ENCODE data around the gene IFT172.
A peak's percentile ranks its signal among the peaks of the same experiment; 100 is the strongest.

IFT172 gene

DNA sequence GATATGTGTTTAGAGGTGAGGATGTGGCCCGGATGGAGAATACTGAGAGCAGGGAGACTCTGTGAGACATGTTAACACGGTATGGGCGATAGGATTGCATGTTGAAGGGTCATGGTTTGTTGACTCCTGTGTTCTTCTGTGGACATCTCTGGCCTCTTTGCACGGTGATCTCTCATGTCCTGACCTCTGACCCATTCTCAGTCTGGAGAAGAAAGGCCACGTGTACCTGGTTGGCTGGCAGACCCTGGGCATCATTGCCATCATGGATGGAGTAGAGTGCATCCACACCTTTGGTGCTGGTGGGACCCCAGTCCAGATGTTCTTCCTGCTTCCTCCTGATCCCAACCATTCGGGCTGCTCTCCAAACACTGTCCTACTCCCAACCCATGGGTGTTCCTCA lies 17.0 kb upstream of the IFT172 start:
- H3K4me3 ChIP-seq (ENCODE audit: low read depth, low read length) = no peak overlapping the region
- TF ChIP-seq MYC (IDR thresholded peaks at IDR 0.05; ENCODE audit: low read depth, low read length) (no peak), MAX (IDR thresholded peaks at IDR 0.05; ENCODE audit: low read depth, low read length) (no peak), POLR2A (IDR thresholded peaks at IDR 0.05; ENCODE audit: extremely low read depth, insufficient read length) (no peak)
- TF ChIP-seq, protein P1, sequence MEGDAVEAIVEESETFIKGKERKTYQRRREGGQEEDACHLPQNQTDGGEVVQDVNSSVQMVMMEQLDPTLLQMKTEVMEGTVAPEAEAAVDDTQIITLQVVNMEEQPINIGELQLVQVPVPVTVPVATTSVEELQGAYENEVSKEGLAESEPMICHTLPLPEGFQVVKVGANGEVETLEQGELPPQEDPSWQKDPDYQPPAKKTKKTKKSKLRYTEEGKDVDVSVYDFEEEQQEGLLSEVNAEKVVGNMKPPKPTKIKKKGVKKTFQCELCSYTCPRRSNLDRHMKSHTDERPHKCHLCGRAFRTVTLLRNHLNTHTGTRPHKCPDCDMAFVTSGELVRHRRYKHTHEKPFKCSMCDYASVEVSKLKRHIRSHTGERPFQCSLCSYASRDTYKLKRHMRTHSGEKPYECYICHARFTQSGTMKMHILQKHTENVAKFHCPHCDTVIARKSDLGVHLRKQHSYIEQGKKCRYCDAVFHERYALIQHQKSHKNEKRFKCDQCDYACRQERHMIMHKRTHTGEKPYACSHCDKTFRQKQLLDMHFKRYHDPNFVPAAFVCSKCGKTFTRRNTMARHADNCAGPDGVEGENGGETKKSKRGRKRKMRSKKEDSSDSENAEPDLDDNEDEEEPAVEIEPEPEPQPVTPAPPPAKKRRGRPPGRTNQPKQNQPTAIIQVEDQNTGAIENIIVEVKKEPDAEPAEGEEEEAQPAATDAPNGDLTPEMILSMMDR (IDR thresholded peaks at IDR 0.05; ENCODE audit: low read depth, low read length) = no peak
- no peak for DNase-seq (ENCODE audit: low read depth)

GRCh38 chr2:27502142-27502541 lies 12.6 kb upstream of the IFT172 start:
- no peak for TF ChIP-seq POLR2A (IDR thresholded peaks at IDR 0.05; ENCODE audit: extremely low read depth, insufficient read length)
- TF ChIP-seq, protein P1 (IDR thresholded peaks at IDR 0.05; ENCODE audit: low read depth, low read length) = no peak
- TF ChIP-seq MYC (IDR thresholded peaks at IDR 0.05; ENCODE audit: low read depth, low read length) = no peak
- TF ChIP-seq MAX (IDR thresholded peaks at IDR 0.05; ENCODE audit: low read depth, low read length) = no peak
- no peak overlapping the region for H3K4me3 ChIP-seq (ENCODE audit: low read depth, low read length)
- DNase-seq (ENCODE audit: low read depth) = no peak

- no peak for DNase-seq (ENCODE audit: low read depth)
- TF ChIP-seq MYC (IDR thresholded peaks at IDR 0.05; ENCODE audit: low read depth, low read length) = no peak
- TF ChIP-seq, protein P1 (IDR thresholded peaks at IDR 0.05; ENCODE audit: low read depth, low read length) = no peak
- no peak for TF ChIP-seq MAX (IDR thresholded peaks at IDR 0.05; ENCODE audit: low read depth, low read length)
- TF ChIP-seq POLR2A (IDR thresholded peaks at IDR 0.05; ENCODE audit: extremely low read depth, insufficient read length) = no peak
- no peak overlapping the region for H3K4me3 ChIP-seq (ENCODE audit: low read depth, low read length)
Measured at GRCh38 chr2:27501042-27501441, 11.5 kb upstream of the IFT172 start.

GRCh38 chr2:27498975-27499374 lies 9.4 kb upstream of the IFT172 start:
- no peak overlapping the region for H3K4me3 ChIP-seq (ENCODE audit: low read depth, low read length)
- DNase-seq (ENCODE audit: low read depth) = peak; percentile 23
- TF ChIP-seq, protein P1 (IDR thresholded peaks at IDR 0.05; ENCODE audit: low read depth, low read length) = no peak
- no peak for TF ChIP-seq MYC (IDR thresholded peaks at IDR 0.05; ENCODE audit: low read depth, low read length)
- TF ChIP-seq POLR2A (IDR thresholded peaks at IDR 0.05; ENCODE audit: extremely low read depth, insufficient read length) = no peak
- TF ChIP-seq MAX (IDR thresholded peaks at IDR 0.05; ENCODE audit: low read depth, low read length) = no peak

GRCh38 chr2:27497288-27497627 lies 7.7 kb upstream of the IFT172 start:
- no peak for DNase-seq (ENCODE audit: low read depth)
- no peak overlapping the region for H3K4me3 ChIP-seq (ENCODE audit: low read depth, low read length)
- TF ChIP-seq MAX (IDR thresholded peaks at IDR 0.05; ENCODE audit: low read depth, low read length) = no peak
- TF ChIP-seq POLR2A (IDR thresholded peaks at IDR 0.05; ENCODE audit: extremely low read depth, insufficient read length) = no peak
- TF ChIP-seq, protein P1 (IDR thresholded peaks at IDR 0.05; ENCODE audit: low read depth, low read length) = no peak
- no peak for TF ChIP-seq MYC (IDR thresholded peaks at IDR 0.05; ENCODE audit: low read depth, low read length)
